K562 (cell line): ENCODE results near the gene NCKAP1. TPM values are rescaled to one million over a fixed set of nuclear protein-coding genes. Genes with fewer than 3 reads are reported as not detected.

Experiments used
- ATAC-seq: fragments of 200-7000 bp; cut with Tn5 transposase; 3 replicates; pipeline ENCODE4 v1.9.1; 2020; ENCODE audit warnings: moderate library complexity
- BruUV-seq: library from RNA; stranded (reverse); fragments of 400-500 nt; replicated peaks from 2 replicates; lab custom pipeline; 2021; lab: Mats Ljungman, UMichigan
- CTCF ChIA-PET: fragments of 300-600 bp; formaldehyde crosslinking; extraction: SDS; loops from one replicate; lab custom pipeline; 2021; ENCODE audit warnings: low intra/inter-chr PET ratio; lab: Yijun Ruan, JAX
- POLR2A ChIA-PET: fragments of 300-600, 350-650 bp; sonication (Branson Sonifier 250); formaldehyde crosslinking; extraction: SDS; loops from one replicate; lab custom pipeline; 2021; ENCODE audit warnings: antibody characterized with exemption, inconsistent platforms; lab: Yijun Ruan, JAX
- DNase-seq, 4 experiments: peaks; one replicate each; pipeline versions ENCODE4 v3.0.0 to v3.0.0-alpha.2; 2011 to 2018; ENCODE audit warnings: low spot score in 3 of 4, mixed read lengths in 3 of 4; ENCODE audit errors: extremely low read depth in 1 of 4
- FAIRE-seq: peaks from 2 replicates; lab custom pipeline; 2011; peaks lifted over from hg19 to GRCh38; lab: Jason Lieb, UNC
- H2AFZ ChIP-seq: 2 replicates; pipeline ENCODE4 v1.6.0; 2011; ENCODE audit warnings: low read depth, low read length, control low read depth, inconsistent platforms
- H3K27ac ChIP-seq: fragments of 200-600 bp; 3 replicates; pipeline ENCODE4 v1.8.0; 2011; ENCODE audit warnings: low read depth, mild to moderate bottlenecking, control low read depth, inconsistent platforms, low read length, moderate library complexity, mixed read lengths; ENCODE audit errors: extremely low read depth
- H3K27me3 ChIP-seq, 2 experiments: fragments of 300-600 bp in 1 of 2; 2 replicates in 1 of 2; 3 replicates in 1 of 2; pipeline versions ENCODE4 v1.6.0 to v1.8.0; 2011; ENCODE audit warnings: inconsistent platforms in 2 of 2, low read length in 2 of 2, mild to moderate bottlenecking in 1 of 2, mixed read lengths in 1 of 2, moderate library complexity in 1 of 2; ENCODE audit not compliant: control insufficient read depth in 2 of 2, insufficient read depth in 2 of 2
- H3K36me3 ChIP-seq: fragments of 300-600 bp; 3 replicates; pipeline ENCODE4 v1.8.0; 2011; ENCODE audit warnings: mild to moderate bottlenecking, low read length, inconsistent platforms; ENCODE audit not compliant: control insufficient read depth, insufficient read depth
- H3K4me1 ChIP-seq, 2 experiments: fragments of 200-600 bp in 1 of 2; replicated peaks in 1 of 2; 2 replicates in 1 of 2; 3 replicates in 1 of 2; pipeline versions ENCODE4 v1.5.1 to v1.8.0; 2011; ENCODE audit warnings: inconsistent platforms in 2 of 2, low read length in 2 of 2, mild to moderate bottlenecking in 1 of 2, mixed read lengths in 1 of 2, moderate library complexity in 1 of 2; ENCODE audit not compliant: control insufficient read depth in 2 of 2, insufficient read depth in 2 of 2
- H3K4me2 ChIP-seq: 2 replicates; pipeline ENCODE4 v1.6.1; 2011; ENCODE audit warnings: low read length, control low read depth, inconsistent platforms, mixed read lengths; ENCODE audit not compliant: insufficient read depth
- H3K4me3 ChIP-seq: fragments of 200-600 bp; sonication (generic), shearing (Covaris generic); 2 replicates; pipeline ENCODE4 v1.5.1; 2016; ENCODE audit warnings: control low read depth, inconsistent platforms
- H3K79me2 ChIP-seq: fragments of 200-600 bp; 3 replicates; pipeline ENCODE4 v1.8.0; 2011; ENCODE audit warnings: low read length, inconsistent platforms; ENCODE audit not compliant: control insufficient read depth, insufficient read depth
- H3K9ac ChIP-seq, 2 experiments: 2 replicates each; pipeline versions ENCODE4 v1.6.0 to v1.6.1; 2011; ENCODE audit warnings: low read depth in 2 of 2, low read length in 2 of 2, control low read depth in 1 of 2, inconsistent platforms in 1 of 2, mild to moderate bottlenecking in 1 of 2, mixed read lengths in 1 of 2; ENCODE audit not compliant: insufficient read depth in 1 of 2
- H3K9me1 ChIP-seq: one replicate; pipeline ENCODE4 v1.6.0; 2011; ENCODE audit warnings: inconsistent platforms, mild to moderate bottlenecking, low read length, moderate library complexity; ENCODE audit not compliant: control insufficient read depth, insufficient read depth
- H3K9me3 ChIP-seq: replicated peaks from 2 replicates; pipeline ENCODE4 v1.5.1; 2011; ENCODE audit warnings: low read depth, low read length, inconsistent platforms; ENCODE audit not compliant: control insufficient read depth, insufficient read depth
- H4K20me1 ChIP-seq: replicated peaks from 2 replicates; pipeline ENCODE4 v1.6.1; 2011; ENCODE audit warnings: low read length, inconsistent platforms, mixed read lengths; ENCODE audit not compliant: control insufficient read depth, insufficient read depth
- ELF2 ChIP-seq: fragments of 250-450 bp; sonication (Bioruptor Pico); IDR thresholded peaks from 2 replicates; pipeline ENCODE4 v1.5.0; 2021; ENCODE audit warnings: mild to moderate bottlenecking
- FOXJ3 ChIP-seq: sonication (generic); formaldehyde crosslinking; IDR thresholded peaks from 2 replicates; pipeline ENCODE4 v1.4.0; 2020; ENCODE audit warnings: mild to moderate bottlenecking, missing genetic modification reagents
- HMGXB4 ChIP-seq: sonication (generic); formaldehyde crosslinking; IDR thresholded peaks from 2 replicates; pipeline ENCODE4 v1.8.1; 2023; ENCODE audit warnings: mild to moderate bottlenecking, missing genetic modification reagents
- IRF9 ChIP-seq: fragments of 450-650 bp; IDR thresholded peaks from 2 replicates; pipeline ENCODE4 v1.6.1; 2016; ENCODE audit warnings: missing biosample characterization, missing genetic modification characterization
- LCOR ChIP-seq: sonication (generic); formaldehyde crosslinking; IDR thresholded peaks from 2 replicates; pipeline ENCODE4 v1.8.0; 2022; ENCODE audit warnings: mild to moderate bottlenecking, missing genetic modification reagents
- MTA3 ChIP-seq: fragments of 450-650 bp; formaldehyde crosslinking; IDR thresholded peaks from 2 replicates; pipeline ENCODE4 v1.6.1; 2017; ENCODE audit warnings: mild to moderate bottlenecking, borderline replicate concordance
- NR1H2 ChIP-seq: sonication (generic); formaldehyde crosslinking; IDR thresholded peaks from 2 replicates; pipeline ENCODE4 v1.4.0; 2020; ENCODE audit warnings: mild to moderate bottlenecking, missing genetic modification reagents
- NR2F6 ChIP-seq: fragments of 450-650 bp; formaldehyde crosslinking; IDR thresholded peaks from 2 replicates; pipeline ENCODE4 v1.4.0; 2020; ENCODE audit warnings: mild to moderate bottlenecking
- TAF15 ChIP-seq: fragments of 200-400 bp; formaldehyde crosslinking; IDR thresholded peaks from 2 replicates; pipeline ENCODE4 v1.6.1; 2017; ENCODE audit warnings: mild to moderate bottlenecking, low read depth, low read length, moderate library complexity
- TFE3 ChIP-seq: fragments of 450-650 bp; formaldehyde crosslinking; IDR thresholded peaks from 2 replicates; pipeline ENCODE4 v1.4.0; 2020; ENCODE audit warnings: mild to moderate bottlenecking, mixed read lengths
- TSHZ1 ChIP-seq: fragments of 250-450 bp; sonication (Bioruptor Pico); IDR thresholded peaks from 2 replicates; pipeline ENCODE4 v1.4.0; 2020; ENCODE audit warnings: mild to moderate bottlenecking, moderate library complexity
- XRCC3 ChIP-seq: fragments of 450-650 bp; IDR thresholded peaks from 2 replicates; pipeline ENCODE4 v1.6.1; 2017; ENCODE audit warnings: mild to moderate bottlenecking, moderate library complexity
- ZNF133 ChIP-seq: fragments of 250-450 bp; sonication (Bioruptor Pico); IDR thresholded peaks from 2 replicates; pipeline ENCODE4 v1.4.0; 2020; ENCODE audit warnings: mild to moderate bottlenecking
- ZNF561 ChIP-seq: fragments of 450-650 bp; formaldehyde crosslinking; conservative IDR thresholded peaks from 2 replicates; pipeline ENCODE4 v1.4.0; 2020; ENCODE audit warnings: mild to moderate bottlenecking, moderate library complexity
- WGBS: fragments of 100-300 bp; shearing (Covaris generic); methylation state at CpG from one replicate; pipeline ENCODE4 v1.1.6; 2016; ENCODE audit warnings: low coverage, mixed read lengths; ENCODE audit not compliant: insufficient coverage; ENCODE audit errors: missing lambda C conversion rate; 5-methylcytosine and 5-hydroxymethylcytosine counted together
- in situ Hi-C: fragments of 300-500 bp; cut with MboI; formaldehyde crosslinking; loops from 4 replicates; pipeline ENCODE4 v1.15.0; 2018; ENCODE audit warnings: inconsistent platforms, mixed read lengths
- intact Hi-C: fragments of 100-400 bp; cut with micrococcal nuclease; formaldehyde crosslinking; loops from 2 replicates; pipeline ENCODE4 v1.14.2; 2022
- polyA plus RNA-seq, 8 experiments: library from polyadenylated mRNA; depleted of rRNA in 4 of 8; stranded (reverse) in 5 of 8; unstranded in 3 of 8; fragments of >200 nt; fragmentation: Nextera tagmentation in 2 of 8; fragmentation: Illumina TruSeq in 1 of 8; extraction: Ambion mirVana in 2 of 8; extraction: Trizol in 1 of 8; gene quantifications; 2 replicates each; pipeline versions ENCODE4 v1.2.1 to v1.2.3, GENCODE V29; 2011 to 2014; ENCODE audit warnings: inconsistent platforms in 1 of 8, missing spikeins in 1 of 8
- total RNA-seq, 7 experiments: library from RNA; depleted of rRNA in 6 of 7; stranded (reverse); fragments of >200 nt in 6 of 7; fragmentation: Illumina TruSeq in 2 of 7; extraction: Trizol in 2 of 7; gene quantifications; 2 replicates each; pipeline versions ENCODE4 v1.2.1 to v1.2.3, GENCODE V29; 2011 to 2021; ENCODE audit warnings: low replicate concordance in 1 of 7

The NCKAP1 gene
- total and polyA plus RNA-seq, 9 of the 15 experiments (the other 6 are each of a cell fraction or from before 2014, with no cell fraction given), result 34.0 to 153 (median 88.7) TPM

- TF ChIP-seq TSHZ1 (CRISPR knock-in tag) (no peak), ELF2 (CRISPR knock-in tag) (no peak), MTA3 (no peak), LCOR (no peak), TAF15 (no peak), XRCC3 (no peak), NR2F6 (CRISPR knock-in tag) (no peak)
Observed at GRCh38 chr2:183057333-183057985, 19.2 kb upstream of the NCKAP1 start (continued).

- in situ Hi-C loops (no loop called here), intact Hi-C loops (no loop called here)
- DNase-seq (no peak), ATAC-seq (no peak), FAIRE-seq (no peak)
- Histone ChIP-seq H3K27ac (no peak overlapping the region), H3K9me1 (no peaks in the 10 kb centered on the region), H3K4me3 (no peak overlapping the region), H3K9me3 (0 out of 2 replicates have a peak, but pooled peaks cover 2% of the 10 kb centered on the region), H2AFZ (no peak overlapping the region), H4K20me1 (no peaks in the 10 kb centered on the region), H3K36me3 (no peaks in the 10 kb centered on the region), H3K4me1 (no peaks in the 10 kb centered on the region), H3K9ac (no peak overlapping the region), H3K4me2 (no peak overlapping the region), H3K79me2 (no peaks in the 10 kb centered on the region), H3K27me3 (no peaks in the 10 kb centered on the region)
- 13% methylated on average over 5 of the region's 5 CpGs for WGBS
- ChIA-PET POLR2A (interaction anchor here (0.7 kb wide), 1 partner anchor 18 kb away, joined by 3 read pairs; no protein-coding TSS in a partner anchor), CTCF (no interaction called here)
- BruUV-seq, result no TSS peak
- no peak for TF ChIP-seq IRF9 (tag)
- no peak for TF ChIP-seq ZNF561
- no peak for TF ChIP-seq TFE3 (CRISPR knock-in tag)
- no peak for TF ChIP-seq FOXJ3 (CRISPR knock-in tag)
- TF ChIP-seq HMGXB4, result no peak
- TF ChIP-seq ZNF133, result no peak
- no peak for TF ChIP-seq NR1H2
Observed at GRCh38 chr2:183049420-183049819, 11.2 kb upstream of the NCKAP1 start.
